Subcutaneous abdominal adipose tissue (tissue), 5 donors: Measurements from ENCODE around the gene AR.
"Not testable (repeated sequence)": the region's sequence is repeated elsewhere in the genome, so short reads cannot be mapped to it uniquely, and the experiment has no call there.

Experiments used
- H3K27ac ChIP-seq: one replicate; pipeline ENCODE4 v1.7.0; 2013; ENCODE audit warnings: low read depth, mild to moderate bottlenecking, inconsistent platforms, low read length, moderate library complexity
- H3K27me3 ChIP-seq, 5 donors: one replicate each; pipeline ENCODE4 v1.7.0; 2013; ENCODE audit warnings: low read length in 5 of 5, inconsistent platforms in 1 of 5; ENCODE audit not compliant: control insufficient read depth in 5 of 5, insufficient read depth in 4 of 5
- H3K36me3 ChIP-seq, 5 donors: one replicate each; pipeline ENCODE4 v1.7.0; 2013; ENCODE audit warnings: low read length in 5 of 5; ENCODE audit not compliant: control insufficient read depth in 5 of 5, insufficient read depth in 5 of 5
- H3K4me1 ChIP-seq, 5 donors: one replicate each; pipeline ENCODE4 v1.7.0; 2013; ENCODE audit warnings: low read length in 5 of 5, mild to moderate bottlenecking in 3 of 5, moderate library complexity in 1 of 5; ENCODE audit not compliant: control insufficient read depth in 5 of 5, insufficient read depth in 5 of 5
- H3K4me3 ChIP-seq, 5 donors: one replicate each; pipeline ENCODE4 v1.7.0; 2013; ENCODE audit warnings: low read length in 5 of 5, low read depth in 1 of 5
- H3K9ac ChIP-seq, 5 donors: one replicate each; pipeline ENCODE4 v1.7.0; 2013; ENCODE audit warnings: low read length in 5 of 5, mild to moderate bottlenecking in 4 of 5, moderate library complexity in 3 of 5
- H3K9me3 ChIP-seq, 5 donors: one replicate each; pipeline ENCODE4 v1.7.0; 2013; ENCODE audit warnings: low read length in 5 of 5; ENCODE audit not compliant: control insufficient read depth in 5 of 5
- donor health status: healthy.
- donor health status: healthy.
- donor health status: healthy.
- donor health status: healthy.
- donor health status: healthy.

AR gene

GRCh38 chrX:67624325-67624724 is 80.5 kb downstream of the AR start:
- Histone ChIP-seq H3K36me3 (no peaks in the 10 kb centered on the region), H3K9ac (no peak overlapping the region), H3K27ac (no peak overlapping the region), H3K27me3 (peaks cover 0 to 4% (median 0%) of the 10 kb centered on the region in 5 donors), H3K4me3 (no peak overlapping the region), H3K9me3 (peaks cover 2 to 10% (median 7%) of the 10 kb centered on the region in 5 donors), H3K4me1 (no peaks in the 10 kb centered on the region)

- H3K9ac ChIP-seq, result no peak overlapping the region
- H3K36me3 ChIP-seq, result no peaks in the 10 kb centered on the region
- no peaks in the 10 kb centered on the region for H3K27me3 ChIP-seq
- no peak overlapping the region for H3K27ac ChIP-seq
- H3K4me3 ChIP-seq, result no peak overlapping the region
- peaks cover 0 to 3% (median 0%) of the 10 kb centered on the region in 5 donors for H3K4me1 ChIP-seq
- H3K9me3 ChIP-seq, result no peaks in the 10 kb centered on the region
Observed at GRCh38 chrX:67635424-67635823, 91.6 kb downstream of the AR start.

- Histone ChIP-seq H3K9me3 (no peaks in the 10 kb centered on the region), H3K9ac (no peak overlapping the region), H3K4me1 (peaks cover 0 to 3% (median 0%) of the 10 kb centered on the region in 5 donors), H3K36me3 (no peaks in the 10 kb centered on the region), H3K27ac (no peak overlapping the region), H3K27me3 (no peaks in the 10 kb centered on the region), H3K4me3 (no peak overlapping the region)
Observed at GRCh38 chrX:67636532-67636931, 92.7 kb downstream of the AR start.

- H3K27me3 ChIP-seq, H3K27ac ChIP-seq, H3K4me3 ChIP-seq, H3K9ac ChIP-seq, H3K4me1 ChIP-seq, H3K9me3 ChIP-seq, H3K36me3 ChIP-seq: not testable (repeated sequence)
Observed at GRCh38 chrX:67637293-67637692, 93.5 kb downstream of the AR start.

- Histone ChIP-seq H3K4me3 (no peak overlapping the region), H3K9ac (no peak overlapping the region), H3K36me3 (peaks cover 0 to 7% (median 2%) of the 10 kb centered on the region in 5 donors), H3K27ac (no peak overlapping the region), H3K4me1 (no peaks in the 10 kb centered on the region), H3K27me3 (peaks cover 0 to 5% (median 2%) of the 10 kb centered on the region in 5 donors), H3K9me3 (no peaks in the 10 kb centered on the region)
Observed at GRCh38 chrX:67648361-67648760, 104.5 kb downstream of the AR start.

GRCh38 chrX:67651437-67652142 is 107.8 kb downstream of the AR start:
- no peaks in the 10 kb centered on the region for H3K4me1 ChIP-seq
- no peak overlapping the region for H3K4me3 ChIP-seq
- H3K36me3 ChIP-seq, result peaks cover 0 to 4% (median 0%) of the 10 kb centered on the region in 5 donors
- H3K27ac ChIP-seq, result no peak overlapping the region
- H3K9ac ChIP-seq, result no peak overlapping the region
- no peaks in the 10 kb centered on the region for H3K9me3 ChIP-seq
- peaks cover 0 to 2% (median 0%) of the 10 kb centered on the region in 5 donors for H3K27me3 ChIP-seq

GRCh38 chrX:67652543-67652942 is 108.7 kb downstream of the AR start:
- H3K9ac ChIP-seq, result no peak overlapping the region
- H3K9me3 ChIP-seq, result no peaks in the 10 kb centered on the region
- no peak overlapping the region for H3K4me3 ChIP-seq
- H3K36me3 ChIP-seq, result peaks cover 0 to 4% (median 0%) of the 10 kb centered on the region in 5 donors
- no peaks in the 10 kb centered on the region for H3K4me1 ChIP-seq
- no peak overlapping the region for H3K27ac ChIP-seq
- H3K27me3 ChIP-seq, result peaks cover 0 to 2% (median 0%) of the 10 kb centered on the region in 5 donors

- Histone ChIP-seq H3K27me3 (peaks cover 0 to 2% (median 0%) of the 10 kb centered on the region in 5 donors), H3K27ac (no peak overlapping the region), H3K4me3 (no peak overlapping the region)
Observed at GRCh38 chrX:67654301-67654700, 110.5 kb downstream of the AR start.

GRCh38 chrX:67665583-67665982 is 121.8 kb downstream of the AR start:
- Histone ChIP-seq H3K4me1 (no peaks in the 10 kb centered on the region), H3K4me3 (no peak overlapping the region), H3K9ac (no peak overlapping the region), H3K27me3 (no peaks in the 10 kb centered on the region), H3K36me3 (no peaks in the 10 kb centered on the region), H3K27ac (no peak overlapping the region), H3K9me3 (peaks cover 0 to 15% (median 4%) of the 10 kb centered on the region in 5 donors)

More at GRCh38 chrX:67654301-67654700, 110.5 kb downstream of the AR start:
- no peaks in the 10 kb centered on the region for H3K9me3 ChIP-seq
- H3K9ac ChIP-seq, result no peak overlapping the region
- no peaks in the 10 kb centered on the region for H3K4me1 ChIP-seq
- H3K36me3 ChIP-seq, result peaks cover 0 to 4% (median 0%) of the 10 kb centered on the region in 5 donors

GRCh38 chrX:67670717-67671116 is 126.9 kb downstream of the AR start:
- H3K4me1 ChIP-seq, H3K27ac ChIP-seq, H3K9ac ChIP-seq, H3K9me3 ChIP-seq, H3K36me3 ChIP-seq, H3K4me3 ChIP-seq: not testable (repeated sequence)
- H3K27me3 ChIP-seq, result peaks cover 0 to 10% (median 3%) of the 10 kb centered on the region in 5 donors
